ENCODE data around the gene CTNNAL1. TPM values are rescaled to one million over a fixed set of nuclear protein-coding genes. Genes with fewer than 3 reads are reported as not detected.
A peak's percentile ranks its signal among the peaks of the same experiment; 100 is the strongest.

CTNNAL1 gene
- total RNA-seq, 2 donors from 2014 or later: 24.4 to 25.7 TPM

DNA sequence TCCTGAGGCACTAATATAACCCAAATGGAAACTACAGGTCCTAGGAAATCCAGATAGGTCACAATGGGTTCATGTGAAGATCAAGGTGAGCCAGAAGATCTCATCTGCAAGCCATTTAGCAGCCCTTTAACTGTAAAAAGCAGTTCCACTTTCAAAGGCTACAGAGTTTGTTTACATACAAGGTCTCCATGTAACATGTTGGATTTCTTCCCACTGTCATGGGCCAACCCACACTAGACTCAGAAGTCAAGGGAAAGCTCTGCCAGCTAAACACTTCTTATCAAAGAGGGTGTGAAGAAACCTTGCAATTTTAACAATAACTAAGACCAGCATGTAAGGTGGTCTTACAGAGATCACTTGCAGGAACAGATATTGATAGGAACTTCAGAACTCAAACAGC is 3.8 kb upstream of the CTNNAL1 start:
- Mint-ChIP-seq H3K27ac (no peak overlapping the region), H3K36me3 (ENCODE audit: low read depth) (peaks cover 29% of the 10 kb centered on the region), H3K9me3 (no peaks in the 10 kb centered on the region), H3K27me3 (no peaks in the 10 kb centered on the region), H3K4me3 (no peak overlapping the region), H3K4me1 (peaks cover 4% of the 10 kb centered on the region)
- no peak for ATAC-seq (replicated peaks)

GRCh38 chr9:109016132-109016531 is 2.8 kb upstream of the CTNNAL1 start:
- peaks cover 14% of the 10 kb centered on the region for H3K4me1 Mint-ChIP-seq
- H3K27me3 Mint-ChIP-seq: no peaks in the 10 kb centered on the region
- no peaks in the 10 kb centered on the region for H3K9me3 Mint-ChIP-seq
- H3K36me3 Mint-ChIP-seq (ENCODE audit: low read depth): peaks cover 28% of the 10 kb centered on the region
- no peak overlapping the region for H3K27ac Mint-ChIP-seq
- ATAC-seq (replicated peaks): no peak
- no peak overlapping the region for H3K4me3 Mint-ChIP-seq

DNA sequence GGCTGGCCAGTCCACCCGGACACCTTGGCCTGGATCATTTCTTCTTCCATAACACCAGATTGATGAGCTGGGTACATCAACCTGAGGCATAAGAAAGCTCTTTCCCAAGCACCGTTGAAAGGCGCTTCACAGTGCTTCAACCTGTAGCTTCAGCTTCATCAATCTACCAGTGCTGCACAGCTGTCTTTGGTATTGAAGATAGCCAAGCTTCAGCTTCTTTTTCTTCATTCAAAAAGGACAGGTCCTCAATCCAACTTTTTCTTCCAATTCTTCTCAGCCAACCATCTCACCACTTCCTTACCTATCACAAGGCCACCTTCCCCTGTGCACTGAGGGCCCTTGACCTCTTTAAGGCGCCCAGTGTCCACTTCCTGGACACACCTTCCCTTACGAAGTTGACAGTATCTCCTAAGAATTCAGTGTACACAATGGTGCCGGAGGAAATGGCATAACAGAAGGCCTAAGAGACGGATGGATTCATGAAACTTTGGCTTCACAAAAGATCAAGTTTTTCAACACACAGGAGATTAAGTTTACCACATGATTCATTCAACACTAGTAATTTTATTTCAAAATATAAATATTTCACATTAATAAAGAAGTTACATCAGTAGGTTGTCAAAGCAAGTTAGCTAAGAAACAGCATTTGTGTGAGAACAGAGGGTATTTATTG is 1.4 kb upstream of the CTNNAL1 start:
- peaks cover 23% of the 10 kb centered on the region for H3K4me1 Mint-ChIP-seq
- H3K27ac Mint-ChIP-seq: no peak overlapping the region

GRCh38 chr9:109013679-109014607 is 644 bp upstream of the CTNNAL1 start:
- H3K4me3 Mint-ChIP-seq: peak overlapping the region; percentile 82
- H3K27me3 Mint-ChIP-seq: no peaks in the 10 kb centered on the region
- no peak overlapping the region for H3K27ac Mint-ChIP-seq
- H3K4me1 Mint-ChIP-seq: peaks cover 23% of the 10 kb centered on the region
- H3K9me3 Mint-ChIP-seq: no peaks in the 10 kb centered on the region
- H3K36me3 Mint-ChIP-seq (ENCODE audit: low read depth): peaks cover 8% of the 10 kb centered on the region
- no peak for ATAC-seq (replicated peaks)

More for the DNA sequence above, 1.4 kb upstream of the CTNNAL1 start:
- H3K4me3 Mint-ChIP-seq: no peak overlapping the region
- peaks cover 16% of the 10 kb centered on the region for H3K36me3 Mint-ChIP-seq (ENCODE audit: low read depth)
- H3K9me3 Mint-ChIP-seq: no peaks in the 10 kb centered on the region
- H3K27me3 Mint-ChIP-seq: no peaks in the 10 kb centered on the region
- no peak for ATAC-seq (replicated peaks)

DNA sequence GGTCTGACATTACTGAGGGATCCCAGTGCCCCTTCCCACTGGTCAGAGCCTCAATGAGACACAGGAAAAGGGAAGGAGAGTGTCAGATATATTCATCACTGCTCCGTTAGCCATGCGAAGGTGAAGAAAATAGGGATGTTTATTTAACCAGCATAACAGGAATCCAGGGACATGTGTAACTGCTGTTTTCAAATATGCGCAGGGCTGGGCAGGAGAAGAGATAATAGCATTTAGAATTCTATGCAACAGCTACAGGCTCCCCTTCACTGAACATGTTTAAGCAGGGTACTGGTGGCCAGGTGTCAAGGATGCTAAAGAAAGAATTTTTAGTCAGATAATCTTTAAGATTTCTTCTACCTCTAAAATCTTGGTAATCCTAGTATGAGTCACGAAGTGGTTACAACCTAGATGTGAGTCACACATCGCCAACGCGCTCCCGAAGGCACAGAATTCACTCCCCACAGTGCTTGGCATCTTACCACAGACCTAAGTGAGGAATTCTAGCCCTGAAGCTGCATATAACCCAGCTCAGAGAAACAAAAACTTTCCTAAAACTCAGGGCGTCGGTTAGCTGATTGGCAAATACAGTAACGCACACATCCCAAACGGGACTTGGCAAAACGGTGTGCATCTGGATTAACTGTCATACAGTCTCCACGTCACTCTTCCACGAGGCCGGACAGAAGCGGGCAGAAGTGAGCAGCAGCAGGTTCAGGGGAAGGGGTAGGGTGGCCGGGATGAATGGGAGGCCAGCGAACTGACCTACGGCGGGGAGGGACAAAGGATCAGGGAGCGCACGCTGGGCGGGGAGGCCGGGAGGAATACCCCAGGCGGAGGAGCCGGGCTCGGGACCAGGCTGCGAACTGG is 1.1 kb downstream of the CTNNAL1 start:
- peaks cover 5% of the 10 kb centered on the region for H3K36me3 Mint-ChIP-seq (ENCODE audit: low read depth)
- H3K4me3 Mint-ChIP-seq: peak overlapping the region; percentile 98
- H3K27ac Mint-ChIP-seq: peak overlapping the region; percentile 97
- ATAC-seq (replicated peaks): peak; percentile 71
- H3K27me3 Mint-ChIP-seq: no peaks in the 10 kb centered on the region
- no peaks in the 10 kb centered on the region for H3K9me3 Mint-ChIP-seq
- H3K4me1 Mint-ChIP-seq: peaks cover 23% of the 10 kb centered on the region

- peaks cover 5% of the 10 kb centered on the region for H3K36me3 Mint-ChIP-seq (ENCODE audit: low read depth)
- peaks cover 23% of the 10 kb centered on the region for H3K4me1 Mint-ChIP-seq
- peak overlapping the region; percentile 97 for H3K27ac Mint-ChIP-seq
- no peaks in the 10 kb centered on the region for H3K27me3 Mint-ChIP-seq
- ATAC-seq (replicated peaks): no peak
- peak overlapping the region; percentile 98 for H3K4me3 Mint-ChIP-seq
- H3K9me3 Mint-ChIP-seq: no peaks in the 10 kb centered on the region
Measured at GRCh38 chr9:109011231-109011671, 2.0 kb downstream of the CTNNAL1 start.

GRCh38 chr9:109010746-109011145 is 2.6 kb downstream of the CTNNAL1 start:
- ATAC-seq (replicated peaks): peak; percentile 68
- H3K27ac Mint-ChIP-seq: peak overlapping the region; percentile 97
- H3K4me1 Mint-ChIP-seq: peaks cover 23% of the 10 kb centered on the region
- H3K27me3 Mint-ChIP-seq: no peaks in the 10 kb centered on the region
- H3K36me3 Mint-ChIP-seq (ENCODE audit: low read depth): peaks cover 5% of the 10 kb centered on the region
- H3K4me3 Mint-ChIP-seq: peak overlapping the region; percentile 98
- H3K9me3 Mint-ChIP-seq: no peaks in the 10 kb centered on the region

DNA sequence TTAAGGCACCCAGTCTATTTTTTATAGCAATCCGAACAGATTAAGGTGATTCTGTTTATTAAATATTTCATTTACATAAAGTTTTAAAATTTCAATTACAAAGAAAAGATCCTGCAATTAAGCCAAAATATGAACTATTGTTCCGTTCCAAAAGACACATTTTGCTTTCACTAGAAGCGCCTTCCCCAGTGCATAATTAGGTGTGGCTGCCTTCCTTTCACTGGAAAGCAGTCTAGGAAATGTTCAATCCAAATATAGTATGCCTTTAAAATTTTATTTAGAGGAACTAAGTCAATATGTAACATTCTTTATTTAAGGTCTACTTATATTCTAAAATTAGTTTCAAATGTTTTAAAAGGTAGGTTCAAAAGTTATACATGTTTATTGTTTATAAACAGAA is 7.6 kb downstream of the CTNNAL1 start:
- ATAC-seq (replicated peaks): no peak
- Mint-ChIP-seq H3K27me3 (no peaks in the 10 kb centered on the region), H3K4me1 (peaks cover 4% of the 10 kb centered on the region)

GRCh38 chr9:109003116-109003515 is 10.2 kb downstream of the CTNNAL1 start:
- H3K4me3 Mint-ChIP-seq: no peak overlapping the region
- peaks cover 5% of the 10 kb centered on the region for H3K9me3 Mint-ChIP-seq
- no peaks in the 10 kb centered on the region for H3K36me3 Mint-ChIP-seq (ENCODE audit: low read depth)
- H3K27me3 Mint-ChIP-seq: no peaks in the 10 kb centered on the region
- ATAC-seq (replicated peaks): no peak
- H3K4me1 Mint-ChIP-seq: no peaks in the 10 kb centered on the region
- H3K27ac Mint-ChIP-seq: no peak overlapping the region

More for the DNA sequence above, 7.6 kb downstream of the CTNNAL1 start:
- Mint-ChIP-seq H3K27ac (no peak overlapping the region), H3K36me3 (ENCODE audit: low read depth) (no peaks in the 10 kb centered on the region), H3K9me3 (peaks cover 5% of the 10 kb centered on the region), H3K4me3 (no peak overlapping the region)

GRCh38 chr9:109002141-109002540 is 11.2 kb downstream of the CTNNAL1 start:
- Mint-ChIP-seq H3K27me3 (no peaks in the 10 kb centered on the region), H3K4me1 (no peaks in the 10 kb centered on the region), H3K27ac (no peak overlapping the region), H3K4me3 (no peak overlapping the region), H3K9me3 (peaks cover 5% of the 10 kb centered on the region), H3K36me3 (ENCODE audit: low read depth) (no peaks in the 10 kb centered on the region)
- ATAC-seq (replicated peaks): no peak

GRCh38 chr9:109001275-109001676 is 12.0 kb downstream of the CTNNAL1 start:
- Mint-ChIP-seq H3K27me3 (no peaks in the 10 kb centered on the region), H3K4me1 (no peaks in the 10 kb centered on the region), H3K4me3 (peak overlapping the region; percentile 14), H3K27ac (no peak overlapping the region), H3K9me3 (peaks cover 5% of the 10 kb centered on the region), H3K36me3 (ENCODE audit: low read depth) (no peaks in the 10 kb centered on the region)
- ATAC-seq (replicated peaks): peak; percentile 83

DNA sequence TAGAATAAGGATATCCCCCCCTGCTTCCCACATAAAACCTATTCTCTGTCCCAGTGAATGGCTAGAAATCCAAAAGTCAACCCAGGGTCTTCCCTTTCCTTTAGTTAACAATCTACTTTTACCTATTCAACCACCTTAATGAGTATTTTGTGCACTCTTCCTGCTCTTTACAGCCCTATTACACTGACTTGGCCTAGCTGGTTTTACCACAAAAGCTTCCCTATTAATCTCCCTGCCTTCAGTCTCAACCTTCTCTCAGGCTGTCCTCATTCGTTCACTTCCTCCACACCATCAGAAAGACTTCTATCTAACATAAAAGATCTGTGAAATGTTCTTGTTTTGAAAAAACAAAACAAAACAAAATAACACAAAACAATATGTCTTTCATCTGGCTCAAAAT is 16.2 kb downstream of the CTNNAL1 start:
- H3K4me1 Mint-ChIP-seq: no peaks in the 10 kb centered on the region
- no peaks in the 10 kb centered on the region for H3K27me3 Mint-ChIP-seq
- no peaks in the 10 kb centered on the region for H3K9me3 Mint-ChIP-seq
- no peak overlapping the region for H3K27ac Mint-ChIP-seq
- H3K36me3 Mint-ChIP-seq (ENCODE audit: low read depth): no peaks in the 10 kb centered on the region
- no peak for ATAC-seq (replicated peaks)
- no peak overlapping the region for H3K4me3 Mint-ChIP-seq

GRCh38 chr9:108996643-108997042 is 16.7 kb downstream of the CTNNAL1 start:
- H3K36me3 Mint-ChIP-seq (ENCODE audit: low read depth): no peaks in the 10 kb centered on the region
- no peak overlapping the region for H3K4me3 Mint-ChIP-seq
- no peaks in the 10 kb centered on the region for H3K9me3 Mint-ChIP-seq
- ATAC-seq (replicated peaks): no peak
- no peak overlapping the region for H3K27ac Mint-ChIP-seq
- H3K4me1 Mint-ChIP-seq: no peaks in the 10 kb centered on the region
- no peaks in the 10 kb centered on the region for H3K27me3 Mint-ChIP-seq

- Mint-ChIP-seq H3K9me3 (no peaks in the 10 kb centered on the region), H3K27me3 (no peaks in the 10 kb centered on the region), H3K4me1 (no peaks in the 10 kb centered on the region), H3K36me3 (ENCODE audit: low read depth) (no peaks in the 10 kb centered on the region), H3K27ac (no peak overlapping the region), H3K4me3 (no peak overlapping the region)
- ATAC-seq (replicated peaks): peak; percentile 37
Measured at GRCh38 chr9:108994695-108995094, 18.6 kb downstream of the CTNNAL1 start.

All from activated T-helper 17 cell treated with anti-CD3 and anti-CD28 coated beads, Interleukin-2, amount 50 U/mL, for 72 hours (primary cell).